GM18868 (cell line): ENCODE data around the gene TTC36.
"Not testable (repeated sequence)": the region's sequence is repeated elsewhere in the genome, so short reads cannot be mapped to it uniquely, and the experiment has no call there.

Source experiments
- ATAC-seq: cut with Tn5 transposase; IDR thresholded peaks from one replicate; pipeline ENCODE4 v1.9.1; 2021; ENCODE audit warnings: mild to moderate bottlenecking, moderate library complexity; ENCODE audit not compliant: unreplicated experiment

Gene TTC36

GRCh38 chr11:118527109-118527508, at the start of gene TTC36:
TTC36 (plus strand) TSS chr11:118527474; CDS start chr11:118527495, 21 bp downstream.
- no peak for ATAC-seq

GRCh38 chr11:118481238-118481637, 46.0 kb upstream of the TTC36 start:
- ATAC-seq = not testable (repeated sequence)

- ATAC-seq = no peak
Measured at GRCh38 chr11:118484405-118484804, 42.9 kb upstream of the TTC36 start.

GRCh38 chr11:118485273-118485672, 42.0 kb upstream of the TTC36 start:
- ATAC-seq = no peak

GRCh38 chr11:118488480-118489109, 38.7 kb upstream of the TTC36 start:
- no peak for ATAC-seq

GRCh38 chr11:118491041-118491440, 36.2 kb upstream of the TTC36 start:
- ATAC-seq = no peak

- ATAC-seq = no peak
Measured at GRCh38 chr11:118497831-118498230, 29.4 kb upstream of the TTC36 start.

GRCh38 chr11:118503216-118503615, 24.1 kb upstream of the TTC36 start:
- no peak for ATAC-seq

- no peak for ATAC-seq
Measured at GRCh38 chr11:118511601-118512000, 15.7 kb upstream of the TTC36 start.

GRCh38 chr11:118514103-118514502, 13.2 kb upstream of the TTC36 start:
- no peak for ATAC-seq

- no peak for ATAC-seq
Measured at GRCh38 chr11:118519549-118519948, 7.7 kb upstream of the TTC36 start.

- peak; percentile 40 for ATAC-seq
Measured at GRCh38 chr11:118521892-118522311, 5.4 kb upstream of the TTC36 start.

GRCh38 chr11:118522571-118523072, 4.7 kb upstream of the TTC36 start:
- ATAC-seq = no peak

GRCh38 chr11:118524356-118524755, 2.9 kb upstream of the TTC36 start:
- no peak for ATAC-seq

GRCh38 chr11:118524757-118525470, 2.4 kb upstream of the TTC36 start:
- no peak for ATAC-seq

- ATAC-seq = no peak
Measured at GRCh38 chr11:118526688-118527087, 586 bp upstream of the TTC36 start.

- no peak for ATAC-seq
Measured at GRCh38 chr11:118528511-118528910, 1.2 kb downstream of the TTC36 start.

GRCh38 chr11:118529584-118530175, 2.4 kb downstream of the TTC36 start:
- ATAC-seq = no peak

- ATAC-seq = no peak
Measured at GRCh38 chr11:118530180-118530682, 3.0 kb downstream of the TTC36 start.

GRCh38 chr11:118530683-118531596, 3.7 kb downstream of the TTC36 start, which contains the start of gene TMEM25:
TMEM25 (plus strand) TSS chr11:118531192; CDS start chr11:118531802, 610 bp downstream.
- peak; percentile 72 for ATAC-seq
